Measurements from ENCODE around the gene CPAMD8. TPM values are rescaled to one million over a fixed set of nuclear protein-coding genes. Genes with fewer than 3 reads are reported as not detected.

CPAMD8 gene
- total and polyA plus RNA-seq, 9 of the 15 experiments (the other 6 are each of a cell fraction or from before 2014, with no cell fraction given): 0.20 to 2.1 (median 1.3) TPM

- POLR2A ChIA-PET: interaction anchor here (0.9 to 1.2 kb wide), 3 partner anchors 8 to 290 kb away, joined by 3 to 4 read pairs (median 3); no protein-coding TSS in a partner anchor
- DNase-seq (ENCODE audit: extremely low read depth in 1 of 4, low spot score in 3 of 4) (no peak), ATAC-seq (no peak), FAIRE-seq (no peak)
- intact Hi-C loops (cut with micrococcal nuclease) (no loop called here), in situ Hi-C loops (cut with MboI) (no loop called here)
- Histone ChIP-seq H3K4me3 (no peak overlapping the region), H3K9me1 (ENCODE audit: control insufficient read depth, insufficient read depth, low read length) (no peaks in the 10 kb centered on the region), H3K9ac (ENCODE audit: insufficient read depth in 1 of 2, low read depth in 2 of 2, low read length in 2 of 2) (no peak overlapping the region), H3K27ac (ENCODE audit: extremely low read depth, low read depth, low read length) (no peak overlapping the region), H3K9me3 (replicated peaks; ENCODE audit: control insufficient read depth, insufficient read depth, low read depth, low read length) (no peaks in the 10 kb centered on the region), H3K36me3 (ENCODE audit: control insufficient read depth, insufficient read depth, low read length) (no peaks in the 10 kb centered on the region), H3K27me3 (ENCODE audit: control insufficient read depth in 2 of 2, insufficient read depth in 2 of 2, low read length in 2 of 2) (peaks cover 11 to 29% of the 10 kb centered on the region in 2 experiments; a peak in 3 of 5 replicates), H3K4me2 (ENCODE audit: insufficient read depth, low read length) (no peak overlapping the region), H3K79me2 (ENCODE audit: control insufficient read depth, insufficient read depth, low read length) (no peaks in the 10 kb centered on the region), H4K20me1 (replicated peaks; ENCODE audit: control insufficient read depth, insufficient read depth, low read length) (0 out of 2 replicates have a peak, but pooled peaks cover 4% of the 10 kb centered on the region), H2AFZ (ENCODE audit: low read depth, low read length) (no peak overlapping the region), H3K4me1 (replicated peaks in 1 of 2; ENCODE audit: control insufficient read depth in 2 of 2, insufficient read depth in 2 of 2, low read length in 2 of 2) (peaks cover 0 to 5% of the 10 kb centered on the region in 2 experiments; a peak in 2 of 5 replicates)
- WGBS (ENCODE audit: insufficient coverage, low coverage, missing lambda C conversion rate): 5% methylated on average over 11 of the region's 11 CpGs
- TF ChIP-seq ZZZ3 (IDR thresholded peaks at IDR 0.05) (no peak), ZNF584 (CRISPR knock-in tag; IDR thresholded peaks at IDR 0.05; ENCODE audit: low read depth) (no peak), IRF2 (CRISPR knock-in tag; IDR thresholded peaks at IDR 0.05) (no peak), FOXM1 (IDR thresholded peaks at IDR 0.05; ENCODE audit: low read depth) (no peak), FOXM1 (CRISPR knock-in tag; IDR thresholded peaks at IDR 0.05; ENCODE audit: low read depth) (no peak), KDM5B (IDR thresholded peaks at IDR 0.05; ENCODE audit: insufficient replicate concordance, low read depth, low read length) (no peak), EP300 (IDR thresholded peaks at IDR 0.05; ENCODE audit: low read length) (no peak)
- TF ChIP-seq, protein P1, sequence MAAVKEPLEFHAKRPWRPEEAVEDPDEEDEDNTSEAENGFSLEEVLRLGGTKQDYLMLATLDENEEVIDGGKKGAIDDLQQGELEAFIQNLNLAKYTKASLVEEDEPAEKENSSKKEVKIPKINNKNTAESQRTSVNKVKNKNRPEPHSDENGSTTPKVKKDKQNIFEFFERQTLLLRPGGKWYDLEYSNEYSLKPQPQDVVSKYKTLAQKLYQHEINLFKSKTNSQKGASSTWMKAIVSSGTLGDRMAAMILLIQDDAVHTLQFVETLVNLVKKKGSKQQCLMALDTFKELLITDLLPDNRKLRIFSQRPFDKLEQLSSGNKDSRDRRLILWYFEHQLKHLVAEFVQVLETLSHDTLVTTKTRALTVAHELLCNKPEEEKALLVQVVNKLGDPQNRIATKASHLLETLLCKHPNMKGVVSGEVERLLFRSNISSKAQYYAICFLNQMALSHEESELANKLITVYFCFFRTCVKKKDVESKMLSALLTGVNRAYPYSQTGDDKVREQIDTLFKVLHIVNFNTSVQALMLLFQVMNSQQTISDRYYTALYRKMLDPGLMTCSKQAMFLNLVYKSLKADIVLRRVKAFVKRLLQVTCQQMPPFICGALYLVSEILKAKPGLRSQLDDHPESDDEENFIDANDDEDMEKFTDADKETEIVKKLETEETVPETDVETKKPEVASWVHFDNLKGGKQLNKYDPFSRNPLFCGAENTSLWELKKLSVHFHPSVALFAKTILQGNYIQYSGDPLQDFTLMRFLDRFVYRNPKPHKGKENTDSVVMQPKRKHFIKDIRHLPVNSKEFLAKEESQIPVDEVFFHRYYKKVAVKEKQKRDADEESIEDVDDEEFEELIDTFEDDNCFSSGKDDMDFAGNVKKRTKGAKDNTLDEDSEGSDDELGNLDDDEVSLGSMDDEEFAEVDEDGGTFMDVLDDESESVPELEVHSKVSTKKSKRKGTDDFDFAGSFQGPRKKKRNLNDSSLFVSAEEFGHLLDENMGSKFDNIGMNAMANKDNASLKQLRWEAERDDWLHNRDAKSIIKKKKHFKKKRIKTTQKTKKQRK (IDR thresholded peaks at IDR 0.05; ENCODE audit: borderline replicate concordance, low read depth, low read length): no peak
- CTCF ChIA-PET (ENCODE audit: low intra/inter-chr PET ratio): no interaction called here
- no TSS peak for BruUV-seq (replicated peaks)
These were observed 15.4 kb upstream of the CPAMD8 start for GRCh38 chr19:17041976-17042375.
